Kidney epithelial cell (primary cell): ENCODE results near the gene COQ6. TPM values are rescaled to one million over a fixed set of nuclear protein-coding genes. Genes with fewer than 3 reads are reported as not detected.
"Not testable (repeated sequence)": the region's sequence is repeated elsewhere in the genome, so short reads cannot be mapped to it uniquely, and the experiment has no call there.

Source experiments
- DNase-seq: peaks from one replicate; pipeline ENCODE4 v3.0.0-alpha.2; 2010; ENCODE audit warnings: low read depth
- H3K27me3 ChIP-seq: 2 replicates; pipeline ENCODE4 v1.6.0; 2011; ENCODE audit warnings: low read length; ENCODE audit not compliant: control insufficient read depth, insufficient read depth
- H3K36me3 ChIP-seq: 2 replicates; pipeline ENCODE4 v1.5.1; 2011; ENCODE audit warnings: low read length; ENCODE audit not compliant: control insufficient read depth, insufficient read depth
- H3K4me3 ChIP-seq: 2 replicates; pipeline ENCODE4 v1.5.1; 2011; ENCODE audit warnings: low read depth, mild to moderate bottlenecking, control low read depth, low read length
- CTCF ChIP-seq: IDR thresholded peaks from 2 replicates; pipeline ENCODE4 v1.5.1; 2011; ENCODE audit warnings: mild to moderate bottlenecking, moderate library complexity, low read length, control low read depth, inconsistent platforms; ENCODE audit not compliant: insufficient read depth, poor library complexity, severe bottlenecking
- total RNA-seq: library from RNA; depleted of rRNA; stranded (reverse); fragments of >200 nt; gene quantifications from 2 replicates; pipeline ENCODE4 v1.2.3, GENCODE V29; 2015

The COQ6 gene
- total RNA-seq, 1 donor from 2014 or later, result 24.4 TPM

- no peak for DNase-seq
- peaks cover 3% of the 10 kb centered on the region for H3K36me3 ChIP-seq
- no peak overlapping the region for H3K4me3 ChIP-seq
- TF ChIP-seq CTCF, result no peak
- no peaks in the 10 kb centered on the region for H3K27me3 ChIP-seq
Measured at GRCh38 chr14:73965216-73965615, 15.1 kb downstream of the COQ6 start.

- H3K4me3 ChIP-seq, result no peak overlapping the region
- no peak for DNase-seq
- TF ChIP-seq CTCF, result no peak
- H3K36me3 ChIP-seq, result peaks cover 1% of the 10 kb centered on the region
- no peaks in the 10 kb centered on the region for H3K27me3 ChIP-seq
Measured at GRCh38 chr14:73968885-73969284, 18.8 kb downstream of the COQ6 start.

GRCh38 chr14:73973497-73973896 lies 23.4 kb downstream of the COQ6 start:
- Histone ChIP-seq H3K27me3 (no peaks in the 10 kb centered on the region), H3K36me3 (peaks cover 1% of the 10 kb centered on the region), H3K4me3 (no peak overlapping the region)
- no peak for DNase-seq
- TF ChIP-seq CTCF, result no peak

GRCh38 chr14:73976125-73976524 lies 26.0 kb downstream of the COQ6 start:
- H3K4me3 ChIP-seq, result no peak overlapping the region
- H3K36me3 ChIP-seq, result peaks cover 1% of the 10 kb centered on the region
- no peaks in the 10 kb centered on the region for H3K27me3 ChIP-seq
- DNase-seq, result no peak
- no peak for TF ChIP-seq CTCF

GRCh38 chr14:73977896-73978295 lies 27.8 kb downstream of the COQ6 start:
- Histone ChIP-seq H3K4me3 (no peak overlapping the region), H3K27me3 (no peaks in the 10 kb centered on the region), H3K36me3 (peaks cover 1% of the 10 kb centered on the region)
- TF ChIP-seq CTCF, result no peak
- DNase-seq, result no peak

GRCh38 chr14:73988065-73988464 lies 38.0 kb downstream of the COQ6 start:
- Histone ChIP-seq H3K4me3 (no peak overlapping the region), H3K36me3 (no peaks in the 10 kb centered on the region), H3K27me3 (no peaks in the 10 kb centered on the region)
- no peak for TF ChIP-seq CTCF
- no peak for DNase-seq

GRCh38 chr14:73988656-73989055 lies 38.6 kb downstream of the COQ6 start:
- not testable (repeated sequence) for H3K36me3 ChIP-seq, H3K27me3 ChIP-seq, H3K4me3 ChIP-seq, DNase-seq
